GM21367 (cell line): ENCODE measurements around the gene FBH1.
"Not testable (repeated sequence)": the region's sequence is repeated elsewhere in the genome, so short reads cannot be mapped to it uniquely, and the experiment has no call there.

Experiments
- ATAC-seq: cut with Tn5 transposase; IDR thresholded peaks from one replicate; pipeline ENCODE4 v1.9.1; 2021; ENCODE audit not compliant: unreplicated experiment

The FBH1 gene

DNA sequence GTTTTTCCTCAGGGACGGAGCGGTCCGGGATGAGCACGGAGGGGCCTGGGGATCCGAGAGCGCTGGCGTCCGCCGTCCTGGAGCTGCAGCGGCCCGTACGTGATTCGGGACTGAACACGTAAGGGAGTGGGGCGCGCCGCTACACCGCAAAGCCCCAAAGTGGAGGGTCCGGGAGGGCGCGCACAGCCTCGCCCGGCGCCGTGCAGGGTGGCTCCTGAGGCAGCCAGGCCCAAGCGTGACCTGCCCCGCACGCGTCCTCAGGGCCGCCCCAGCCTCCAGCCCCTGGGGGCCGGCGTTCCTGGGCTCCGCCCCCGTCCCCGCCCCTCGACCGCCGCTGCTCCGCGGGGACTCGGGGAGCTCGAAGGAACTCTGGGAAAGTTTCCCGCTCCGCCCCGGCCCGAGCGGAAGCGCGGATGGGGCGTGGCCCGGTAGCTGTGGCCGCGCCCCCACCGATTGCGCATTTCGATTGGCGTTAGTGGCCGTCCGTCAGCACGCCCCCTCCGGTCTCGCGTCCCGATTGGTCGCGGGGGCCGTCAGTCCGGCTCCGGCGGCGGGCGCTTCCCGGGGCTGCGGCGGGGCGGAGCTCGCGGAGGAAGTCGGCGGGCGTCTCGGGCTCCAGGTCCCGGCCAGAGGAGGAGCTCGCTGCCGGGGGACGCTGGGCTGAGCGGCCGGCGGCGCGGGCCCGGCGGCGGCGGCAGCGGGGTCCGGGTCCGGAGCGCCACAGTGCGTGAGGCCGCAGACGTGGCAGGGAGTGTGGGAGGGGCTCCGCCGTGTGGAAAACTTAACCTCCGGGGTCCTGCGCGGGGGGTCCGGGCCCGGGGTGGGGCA lies at the start of gene FBH1, which contains the start of gene ANKRD16:
TSS of gene FBH1 (plus strand) at position 620 of the 828 bp plus-strand sequence. CDS start at position 723, 103 bp downstream.
TSS of gene ANKRD16 (minus strand) at position 270 of the 828 bp plus-strand sequence. CDS start 539 bp downstream, outside the sequence.
- ATAC-seq: peak; percentile 79

- ATAC-seq: peak; percentile 75
These were observed 49.4 kb upstream of the FBH1 start for GRCh38 chr10:5840314-5841307.

DNA sequence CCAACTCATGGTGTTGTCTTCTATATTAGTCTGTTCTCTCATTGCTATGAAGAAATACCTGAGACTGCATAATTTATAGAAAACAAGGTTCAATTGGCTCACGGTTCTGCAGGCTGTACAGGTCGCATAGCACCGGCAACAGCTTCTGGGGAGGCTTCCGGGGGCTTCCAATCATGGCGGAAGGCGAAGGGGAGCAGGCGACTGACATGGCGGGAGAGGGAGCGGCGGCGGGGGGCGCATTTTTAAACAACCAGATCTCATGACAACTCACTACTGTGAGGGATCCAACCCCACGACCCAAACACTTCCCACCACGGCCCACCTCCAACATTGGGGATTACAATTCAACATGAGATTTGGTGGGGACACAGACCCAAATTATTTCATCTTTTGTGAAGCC lies 48.1 kb upstream of the FBH1 start:
- ATAC-seq: no peak

DNA sequence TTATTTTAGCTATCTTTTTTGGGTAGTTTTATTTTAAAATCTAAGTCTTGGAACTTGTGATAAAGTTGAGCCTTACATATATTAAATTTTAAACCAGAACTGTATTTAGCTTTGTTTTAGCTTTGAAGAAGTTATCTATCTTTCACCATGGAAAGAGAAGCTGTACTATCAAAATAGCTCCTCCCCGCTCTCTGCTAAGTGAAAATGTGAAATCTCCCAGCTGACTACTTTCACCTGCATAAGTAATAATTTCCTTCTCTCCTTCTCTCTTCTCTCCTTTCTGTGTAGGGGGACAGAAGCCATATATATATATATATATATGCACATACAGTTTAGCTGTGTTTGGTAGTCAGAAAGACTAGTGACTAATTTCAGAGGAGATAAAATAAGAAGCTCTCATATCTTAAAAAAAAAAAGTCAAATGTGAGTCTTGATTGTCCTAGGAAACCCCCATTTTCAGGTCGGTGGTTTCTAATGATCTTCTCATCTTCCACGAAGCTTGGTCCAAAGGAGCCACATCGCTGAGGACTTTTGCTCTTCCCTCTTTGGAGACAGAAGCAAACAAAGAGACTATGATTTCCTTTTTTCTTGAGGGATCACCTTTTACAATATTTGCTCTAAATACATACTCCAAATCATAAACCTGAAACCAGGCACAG lies 46.2 kb upstream of the FBH1 start:
- ATAC-seq: no peak

GRCh38 chr10:5844345-5845055 lies 45.5 kb upstream of the FBH1 start:
- no peak for ATAC-seq

GRCh38 chr10:5846667-5847066 lies 43.4 kb upstream of the FBH1 start:
- ATAC-seq: not testable (repeated sequence)

DNA sequence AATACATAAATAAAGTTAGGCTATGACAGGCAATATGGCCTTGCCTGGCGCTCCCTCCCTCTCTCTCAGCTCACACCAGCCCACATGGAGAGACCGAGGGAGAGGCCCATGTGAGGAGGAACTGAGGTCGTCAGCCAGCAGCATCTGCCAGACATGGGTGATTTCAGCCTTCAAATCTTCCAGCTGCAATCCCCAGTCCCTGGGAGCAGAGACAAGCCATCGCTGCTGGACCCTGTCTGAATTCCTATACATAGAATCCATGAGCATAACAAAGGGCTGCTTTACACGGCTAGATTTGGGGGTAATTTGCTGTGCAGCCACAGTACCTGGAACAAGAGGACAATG lies 35.9 kb upstream of the FBH1 start:
- ATAC-seq: no peak

- ATAC-seq: no peak
These were observed 33.9 kb upstream of the FBH1 start for GRCh38 chr10:5855979-5856700.

GRCh38 chr10:5856701-5857004 lies 33.4 kb upstream of the FBH1 start:
- ATAC-seq: no peak

- ATAC-seq: no peak
These were observed 31.2 kb upstream of the FBH1 start for GRCh38 chr10:5858811-5859210.

- no peak for ATAC-seq
These were observed 30.0 kb upstream of the FBH1 start for GRCh38 chr10:5860066-5860465.

- ATAC-seq: peak; percentile 96
These were observed 27.6 kb upstream of the FBH1 start for GRCh38 chr10:5862360-5862961.

GRCh38 chr10:5862981-5863685 lies 26.9 kb upstream of the FBH1 start:
- not testable (repeated sequence) for ATAC-seq

DNA sequence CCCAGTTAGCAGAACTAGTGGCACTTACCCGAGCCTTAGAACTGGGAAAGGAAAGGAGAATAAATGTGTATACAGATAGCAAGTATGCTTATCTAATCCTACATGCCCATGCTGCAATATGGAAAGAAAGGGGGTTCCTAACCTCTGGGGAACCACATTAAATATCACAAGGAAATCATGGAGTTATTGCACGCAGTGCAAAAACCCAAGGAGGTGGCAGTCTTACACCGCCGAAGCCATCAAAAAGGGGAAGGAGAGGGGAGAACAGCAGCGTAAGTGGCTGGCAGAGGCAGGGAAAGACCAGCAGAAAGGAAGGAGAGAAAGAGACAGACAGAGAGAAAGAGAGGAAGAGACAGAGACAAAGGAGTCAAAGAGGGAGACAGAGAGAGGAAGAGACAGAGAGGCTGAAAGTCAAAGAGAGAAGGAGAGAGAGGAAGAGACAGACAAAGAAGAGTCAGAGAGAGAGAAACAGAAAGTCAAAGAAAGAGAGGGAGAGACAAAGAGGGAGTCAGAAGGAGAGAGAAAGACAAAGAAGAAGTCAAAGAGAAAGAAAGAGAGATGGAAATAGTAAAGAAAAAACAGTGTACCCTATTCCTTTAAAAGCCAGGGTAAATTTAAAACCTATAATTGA lies 23.5 kb upstream of the FBH1 start:
- ATAC-seq: not testable (repeated sequence)

GRCh38 chr10:5867091-5867615 lies 22.9 kb upstream of the FBH1 start:
- not testable (repeated sequence) for ATAC-seq

DNA sequence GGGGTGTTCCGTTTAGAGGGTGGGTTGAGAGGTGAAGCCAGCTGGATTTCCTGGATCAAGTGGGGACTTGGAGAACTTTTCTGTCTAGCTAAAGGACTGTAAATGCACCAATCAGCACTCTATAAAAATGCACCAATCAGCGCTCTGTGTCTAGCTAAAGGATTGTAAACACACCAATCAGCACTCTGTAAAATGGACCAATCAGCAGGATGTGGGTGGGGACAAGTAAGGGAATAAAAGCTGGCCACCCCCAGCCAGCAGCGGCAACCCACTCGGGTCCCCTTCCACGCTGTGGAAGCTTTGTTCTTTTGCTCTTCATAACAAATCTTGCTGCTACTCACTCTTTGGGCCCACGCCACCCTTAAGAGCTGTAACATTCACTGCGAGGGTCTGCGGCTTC lies 21.7 kb upstream of the FBH1 start:
- ATAC-seq: not testable (repeated sequence)

GRCh38 chr10:5869156-5869555 lies 20.9 kb upstream of the FBH1 start:
- ATAC-seq: no peak

- ATAC-seq: no peak
These were observed 18.4 kb upstream of the FBH1 start for GRCh38 chr10:5871596-5871995.
